GM18498 (cell line): Measurements from ENCODE around the gene EXD3.
"Not testable (repeated sequence)": the region's sequence is repeated elsewhere in the genome, so short reads cannot be mapped to it uniquely, and the experiment has no call there.

Source experiments
- ATAC-seq: cut with Tn5 transposase; IDR thresholded peaks from one replicate; pipeline ENCODE4 v1.9.1; 2021; ENCODE audit warnings: mild to moderate bottlenecking, moderate library complexity; ENCODE audit not compliant: unreplicated experiment

The EXD3 gene

GRCh38 chr9:137350696-137351584 is 72.0 kb downstream of the EXD3 start:
- ATAC-seq = no peak

- ATAC-seq = no peak
These were observed 73.4 kb downstream of the EXD3 start for GRCh38 chr9:137349471-137350033.

- ATAC-seq = no peak
These were observed 74.0 kb downstream of the EXD3 start for GRCh38 chr9:137348769-137349470.

- no peak for ATAC-seq
These were observed 75.0 kb downstream of the EXD3 start for GRCh38 chr9:137347928-137348327.

- ATAC-seq = no peak
These were observed 80.5 kb downstream of the EXD3 start for GRCh38 chr9:137342482-137342881.

- ATAC-seq = no peak
These were observed 81.7 kb downstream of the EXD3 start for GRCh38 chr9:137341227-137341626.

GRCh38 chr9:137339908-137340462 is 83.0 kb downstream of the EXD3 start:
- ATAC-seq = not testable (repeated sequence)

- ATAC-seq = no peak
These were observed 83.7 kb downstream of the EXD3 start for GRCh38 chr9:137339045-137339907.

GRCh38 chr9:137336735-137337134 is 86.2 kb downstream of the EXD3 start:
- no peak for ATAC-seq

- ATAC-seq = no peak
These were observed 89.8 kb downstream of the EXD3 start for GRCh38 chr9:137333016-137333671.

- no peak for ATAC-seq
These were observed 91.0 kb downstream of the EXD3 start for GRCh38 chr9:137331929-137332328.

GRCh38 chr9:137330689-137331088 is 92.3 kb downstream of the EXD3 start:
- ATAC-seq = no peak

- ATAC-seq = not testable (repeated sequence)
These were observed 93.4 kb downstream of the EXD3 start for GRCh38 chr9:137329590-137329989.

GRCh38 chr9:137327641-137328550 is 95.1 kb downstream of the EXD3 start:
- ATAC-seq = not testable (repeated sequence)

GRCh38 chr9:137326445-137327065 is 96.4 kb downstream of the EXD3 start:
- ATAC-seq = peak; percentile 48

GRCh38 chr9:137325799-137326198 is 97.2 kb downstream of the EXD3 start:
- no peak for ATAC-seq

- no peak for ATAC-seq
These were observed 97.8 kb downstream of the EXD3 start for GRCh38 chr9:137325124-137325523.

- ATAC-seq = no peak
These were observed 99.2 kb downstream of the EXD3 start for GRCh38 chr9:137323531-137324331.
